Activated T-cell treated with anti-CD3 and anti-CD28 coated beads for 48 hours (primary cell): ENCODE measurements around the gene PRG3.

Experiments
- DNase-seq: peaks from one replicate; pipeline ENCODE4 v3.0.0-alpha.2; 2020; ENCODE audit warnings: low read depth

The PRG3 gene, protein sequence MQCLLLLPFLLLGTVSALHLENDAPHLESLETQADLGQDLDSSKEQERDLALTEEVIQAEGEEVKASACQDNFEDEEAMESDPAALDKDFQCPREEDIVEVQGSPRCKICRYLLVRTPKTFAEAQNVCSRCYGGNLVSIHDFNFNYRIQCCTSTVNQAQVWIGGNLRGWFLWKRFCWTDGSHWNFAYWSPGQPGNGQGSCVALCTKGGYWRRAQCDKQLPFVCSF

DNA sequence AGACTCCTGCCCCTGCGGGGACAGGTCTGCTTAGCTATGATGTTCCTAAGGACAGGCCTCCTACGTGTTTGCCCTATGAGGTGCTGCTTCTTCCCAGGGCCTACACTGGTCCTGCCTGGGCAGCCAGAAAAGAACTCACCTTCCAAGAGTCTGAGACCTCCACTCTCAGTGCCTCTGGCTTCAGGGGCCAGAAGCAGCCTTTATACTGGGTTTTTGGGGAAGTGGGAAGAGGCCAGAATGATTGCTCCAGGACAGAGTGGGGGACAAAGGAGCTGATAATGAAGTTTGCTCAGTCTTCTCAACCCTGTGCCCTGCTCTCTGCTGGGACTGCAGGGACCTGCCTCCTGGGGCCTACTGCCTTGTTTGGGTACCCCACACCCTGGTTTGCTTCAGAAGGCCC is at the start of gene PRG3:
Gene PRG3, minus strand, starts transcription at position 176 of the 400 bp plus-strand sequence. CDS start 442 bp downstream, outside the sequence.
- no peak for DNase-seq

DNA sequence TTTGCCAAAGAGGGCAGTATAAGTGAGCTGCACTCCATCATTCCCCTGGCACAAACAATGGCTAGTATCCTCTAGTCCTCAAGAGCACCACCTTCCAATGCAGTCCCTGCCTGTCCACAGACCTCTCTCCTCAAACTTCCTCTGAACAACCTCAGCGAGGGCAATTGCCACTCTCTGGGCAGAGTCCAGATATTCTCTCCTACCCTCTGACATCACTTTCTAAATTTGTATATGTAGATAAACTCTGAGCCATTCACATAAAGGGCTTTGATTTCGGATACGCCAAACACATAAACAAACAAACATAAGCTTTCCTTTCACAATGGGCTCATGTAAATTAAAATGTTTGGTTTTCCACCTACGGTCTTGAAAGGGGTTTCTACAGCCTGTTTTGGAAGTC is 49.0 kb upstream of the PRG3 start:
- DNase-seq: no peak

DNA sequence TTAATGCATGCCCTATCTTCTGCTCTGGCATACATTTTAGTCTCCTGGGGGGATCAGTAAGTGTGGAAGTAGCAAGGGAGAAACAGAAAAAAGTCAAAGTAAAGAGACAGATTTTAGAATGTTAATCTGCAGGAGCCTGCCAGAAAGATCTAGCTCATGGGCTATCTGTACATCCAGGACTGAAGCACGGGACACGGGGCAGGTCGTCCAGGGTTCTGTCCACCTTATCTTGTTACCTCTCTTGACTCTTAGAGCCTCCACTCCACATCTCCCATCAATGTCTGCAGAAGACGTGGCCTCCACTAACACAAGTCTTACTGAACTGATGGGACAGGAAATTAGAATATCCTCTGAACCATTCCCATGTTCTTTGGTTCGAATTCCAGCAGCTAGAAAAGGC is 47.7 kb upstream of the PRG3 start:
- DNase-seq: no peak

DNA sequence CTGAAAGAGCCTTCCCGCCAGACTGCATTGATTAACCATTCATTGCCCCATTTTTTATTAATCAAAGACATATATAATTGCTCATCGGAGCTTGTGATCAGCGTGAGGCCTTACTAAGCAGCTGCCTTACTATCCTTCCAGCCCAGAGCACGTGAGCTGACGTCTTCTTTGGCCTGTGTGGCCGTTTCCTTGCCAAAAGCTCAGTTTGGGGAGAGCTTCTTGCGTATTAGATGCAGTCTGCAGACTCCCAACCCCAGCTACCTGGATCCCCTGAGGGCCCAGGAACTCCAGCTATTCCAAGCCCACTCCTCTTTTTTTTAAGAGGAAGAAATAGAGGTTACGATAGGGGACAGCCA is 46.8 kb upstream of the PRG3 start:
- DNase-seq: no peak

DNA sequence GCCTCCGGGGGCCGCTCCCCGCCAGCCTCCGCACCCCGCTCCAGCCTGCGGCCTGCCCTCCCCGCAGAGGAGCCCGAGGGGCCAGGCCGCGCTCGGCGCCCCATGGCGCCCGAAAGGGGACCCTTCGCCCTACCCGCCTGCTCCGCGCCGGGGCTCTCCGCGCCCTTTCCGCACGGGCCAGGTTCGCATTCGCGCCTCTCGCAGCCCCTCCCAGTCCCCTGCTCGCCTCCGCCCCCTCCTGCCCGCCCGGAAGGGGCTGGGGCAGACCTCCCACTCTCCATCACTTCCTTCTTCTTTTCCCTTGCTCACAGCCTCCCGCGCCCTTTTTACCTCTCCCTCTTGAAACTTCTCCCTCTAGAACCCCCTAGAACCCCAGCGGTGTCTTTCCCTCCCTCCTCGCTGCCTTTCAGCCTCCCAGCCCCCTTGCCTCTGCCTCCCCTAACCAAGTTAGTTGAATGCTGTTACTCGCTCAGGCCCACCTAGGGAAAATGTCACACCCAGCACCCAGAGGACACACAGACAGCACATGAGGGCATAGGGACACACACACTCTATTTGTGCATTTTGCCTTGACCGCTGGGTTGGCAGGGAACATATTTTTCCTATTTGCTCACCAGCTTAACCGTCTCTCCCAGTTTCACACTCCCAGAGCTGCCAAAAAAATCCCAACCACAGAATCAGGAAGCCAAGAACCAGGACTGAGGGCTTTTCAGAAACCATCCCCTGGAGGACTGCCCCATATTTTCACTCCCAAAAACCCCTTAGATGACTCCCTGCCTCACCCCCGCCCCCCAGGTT is 46.2 kb upstream of the PRG3 start, which contains the start of gene SLC43A3:
Gene SLC43A3, minus strand, starts transcription at position 193 of the 798 bp plus-strand sequence. CDS start 949 bp downstream, outside the sequence.
- peak; percentile 84 for DNase-seq

DNA sequence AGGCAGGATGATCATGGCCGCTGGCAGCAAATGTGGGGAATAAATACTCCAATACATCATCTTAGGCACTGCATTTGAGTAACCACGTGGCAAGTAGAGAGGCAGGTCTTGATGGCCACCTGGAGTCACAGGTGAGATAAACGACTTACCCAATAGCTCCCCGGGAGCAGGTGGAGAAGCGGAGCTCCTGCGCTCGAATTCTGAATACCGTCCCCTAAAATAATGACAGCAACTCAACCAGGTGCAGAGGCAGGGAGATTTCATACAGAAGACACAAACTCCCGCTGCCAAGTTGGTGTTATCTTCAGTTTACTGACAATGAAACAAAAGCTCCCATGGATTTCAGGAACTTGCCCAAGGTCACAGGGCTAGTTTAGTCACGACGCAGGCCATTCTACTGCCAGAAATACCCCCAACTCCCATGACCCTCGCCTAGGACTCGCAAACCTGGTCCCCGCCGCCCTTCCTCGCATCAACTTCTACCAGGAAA is 45.5 kb upstream of the PRG3 start:
- DNase-seq: no peak

DNA sequence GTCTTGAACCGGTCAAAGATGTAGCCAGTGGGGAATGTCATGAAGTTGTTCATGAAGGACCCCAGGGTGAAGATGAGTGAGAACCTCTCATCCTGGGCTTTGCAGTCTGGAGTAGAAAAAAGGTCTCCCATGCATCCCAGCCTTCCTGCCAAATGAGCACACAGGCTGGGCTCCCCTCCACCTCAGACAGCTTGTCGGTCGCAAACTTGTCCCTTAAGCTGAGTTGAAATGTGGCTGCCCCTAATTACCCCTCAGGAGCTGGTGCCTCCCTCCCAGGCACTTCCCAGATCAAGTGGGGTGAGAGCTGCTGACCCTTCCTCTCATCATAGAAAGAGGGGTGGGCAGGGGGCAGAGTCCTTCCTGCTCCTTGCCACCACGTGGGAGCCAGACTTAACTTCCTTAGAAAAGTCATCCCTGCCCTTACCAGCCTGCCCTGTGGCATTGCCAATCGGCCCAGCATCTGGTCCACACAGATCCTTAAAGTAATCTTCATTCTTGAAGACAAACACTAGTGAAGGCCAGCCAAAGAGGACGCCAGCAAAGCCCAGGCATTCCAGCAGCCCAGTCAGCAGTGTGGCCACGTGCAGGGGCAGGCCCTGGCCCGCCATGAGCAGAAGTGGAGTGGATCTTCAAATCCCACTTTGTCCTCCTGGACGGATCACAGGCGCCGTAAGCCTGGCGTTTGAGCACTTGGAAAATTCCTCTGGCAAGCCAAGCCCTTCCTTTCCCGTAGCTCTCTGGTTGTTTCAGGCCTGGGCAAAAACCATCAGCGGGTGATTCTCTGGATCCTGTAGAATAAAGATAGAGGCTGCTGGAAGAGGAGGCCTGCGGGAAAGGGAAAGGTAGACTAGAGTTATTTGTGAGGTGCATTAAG is 44.9 kb upstream of the PRG3 start:
- DNase-seq: peak; percentile 16

DNA sequence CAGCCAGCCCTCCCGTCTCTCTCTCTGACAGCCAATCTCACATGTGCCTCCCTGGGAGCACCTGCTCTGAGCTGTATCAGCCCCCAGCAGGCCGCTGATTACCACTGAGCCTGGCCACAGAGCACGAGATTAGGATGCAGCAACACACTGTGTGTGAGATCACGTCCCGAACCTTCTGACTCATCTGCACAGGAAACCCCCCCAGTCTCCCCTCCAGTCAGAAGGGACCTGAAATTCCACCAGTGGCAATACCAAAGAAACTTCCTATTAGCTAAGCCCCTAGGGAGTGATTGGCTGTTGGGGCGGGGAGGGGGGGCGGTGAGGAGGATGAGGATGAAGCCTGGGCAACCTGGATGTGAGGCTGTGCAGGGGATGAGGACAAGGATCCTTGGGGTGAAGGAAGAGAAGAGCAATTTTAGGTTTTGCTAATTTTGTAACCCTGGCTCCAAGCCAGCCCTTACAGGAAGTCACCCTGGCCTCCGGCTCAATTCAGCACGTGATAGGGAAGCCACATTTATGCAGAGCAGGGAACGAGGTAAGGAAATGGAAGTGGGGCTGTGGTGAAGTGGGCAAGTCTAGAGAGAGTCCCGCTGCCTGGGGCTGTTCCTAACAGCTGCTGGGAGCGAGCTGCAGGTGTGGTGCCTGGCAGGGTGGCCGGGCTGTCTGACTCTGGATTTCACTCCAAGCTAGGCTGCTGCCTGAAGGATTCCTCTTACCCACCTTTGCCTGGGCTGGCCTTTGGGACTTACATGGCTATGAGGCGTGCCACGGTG is 44.0 kb upstream of the PRG3 start:
- DNase-seq: peak; percentile 84

DNA sequence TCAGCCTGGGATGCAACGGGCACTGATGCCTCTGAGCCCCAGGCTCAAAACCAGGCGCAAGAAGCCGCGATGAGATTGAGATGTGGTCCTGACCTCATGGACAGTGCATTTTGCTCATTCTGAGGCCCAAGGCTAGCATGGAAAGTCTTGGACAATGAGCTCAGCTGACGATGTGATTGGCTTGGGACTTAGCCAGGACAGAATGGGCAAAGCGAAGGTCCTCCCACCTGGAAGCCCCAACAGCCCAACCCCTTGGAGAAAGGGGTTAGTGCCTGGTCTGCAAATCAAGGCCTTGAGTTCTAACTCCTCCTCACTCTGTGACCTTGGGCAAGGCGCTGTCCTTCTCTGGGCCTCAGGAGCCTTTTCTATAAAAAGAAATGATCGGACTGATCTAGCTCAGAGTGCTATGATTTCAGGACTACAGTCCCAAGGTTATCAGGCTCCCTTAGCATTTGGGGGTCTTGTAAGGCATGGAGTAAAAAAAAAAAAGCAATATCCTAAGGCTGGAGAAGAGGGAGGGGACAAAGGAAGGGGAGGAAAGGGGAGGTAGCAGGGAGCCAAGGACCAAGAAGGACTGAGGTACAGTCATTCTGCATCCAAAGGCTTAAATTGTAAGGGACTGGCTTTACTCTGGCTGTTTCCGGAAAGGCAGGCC is 43.3 kb upstream of the PRG3 start:
- DNase-seq: no peak

DNA sequence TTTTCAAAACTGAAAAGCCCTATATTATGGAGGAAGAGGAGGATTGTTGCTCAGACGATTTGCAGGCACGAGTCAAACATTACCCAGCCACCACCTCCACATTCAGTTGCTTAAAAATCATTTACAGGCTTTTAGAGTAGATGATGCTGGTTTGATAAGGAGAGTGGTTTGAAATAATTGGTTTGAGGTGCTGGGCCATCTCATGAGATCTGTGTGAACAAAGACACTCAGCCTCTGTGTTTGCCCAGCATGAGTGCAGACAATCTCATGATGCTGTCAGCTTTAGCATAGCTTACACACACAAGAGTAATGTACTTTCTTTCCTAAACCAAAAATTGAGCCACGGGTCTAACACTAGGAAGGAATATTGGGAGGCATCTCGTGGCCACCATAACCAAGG is 41.7 kb upstream of the PRG3 start:
- DNase-seq: no peak

DNA sequence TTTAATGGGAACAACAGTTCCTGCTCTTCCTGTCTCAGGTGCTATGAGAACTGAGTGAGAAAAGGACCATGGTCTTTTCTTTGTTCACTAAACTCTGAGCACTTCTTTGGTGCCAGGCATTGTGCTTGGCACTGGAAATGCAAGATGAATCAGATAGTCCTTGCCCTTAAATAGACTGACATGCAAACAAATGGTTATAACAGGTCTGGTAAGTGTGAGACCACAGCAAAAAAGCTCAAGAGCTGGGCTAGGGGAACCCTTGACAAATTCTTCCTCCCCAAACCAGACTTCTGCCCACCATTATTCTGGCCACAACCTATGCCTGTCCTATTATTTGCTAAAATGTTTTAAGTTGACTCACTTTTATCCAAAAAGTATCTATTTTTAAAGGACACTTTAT is 40.9 kb upstream of the PRG3 start:
- DNase-seq: no peak

DNA sequence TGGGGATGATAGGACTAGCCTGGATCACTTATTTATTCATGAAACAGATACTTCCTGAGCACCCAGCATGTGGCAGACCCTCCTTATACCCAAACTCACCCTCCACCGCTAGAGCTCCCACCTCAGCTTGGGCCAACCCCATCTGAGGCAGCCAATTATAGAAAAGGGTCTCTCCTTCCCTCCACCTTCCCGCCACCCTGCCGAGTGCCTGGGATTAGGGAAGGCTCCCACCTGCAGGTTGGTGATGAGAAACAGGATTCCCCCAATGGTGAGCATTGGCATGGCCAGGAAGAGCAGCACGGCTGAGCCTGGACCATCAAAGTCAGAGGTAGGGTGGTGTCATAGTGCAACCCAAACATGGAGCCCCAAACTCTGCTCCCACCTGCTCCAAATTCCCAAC is 40.1 kb upstream of the PRG3 start:
- no peak for DNase-seq

DNA sequence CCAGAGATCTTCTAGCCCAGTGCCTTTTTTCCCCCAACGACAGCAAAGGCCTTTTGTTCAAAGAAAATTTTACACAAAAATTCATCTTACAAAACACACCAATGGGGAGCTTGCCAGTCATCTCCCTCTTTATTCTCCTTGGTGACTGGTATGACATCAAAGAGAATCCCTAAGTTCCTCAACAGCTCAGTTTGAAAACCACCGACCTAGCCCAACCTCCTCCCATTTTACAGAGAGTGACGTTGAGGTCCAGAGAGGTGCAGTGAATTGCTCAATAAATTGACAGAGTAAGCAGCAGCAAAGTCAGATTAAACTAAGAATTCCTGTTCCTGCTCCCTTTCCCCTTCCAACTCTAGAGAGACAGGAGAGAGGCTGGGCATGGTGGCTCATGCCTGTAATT is 38.2 kb upstream of the PRG3 start:
- no peak for DNase-seq

DNA sequence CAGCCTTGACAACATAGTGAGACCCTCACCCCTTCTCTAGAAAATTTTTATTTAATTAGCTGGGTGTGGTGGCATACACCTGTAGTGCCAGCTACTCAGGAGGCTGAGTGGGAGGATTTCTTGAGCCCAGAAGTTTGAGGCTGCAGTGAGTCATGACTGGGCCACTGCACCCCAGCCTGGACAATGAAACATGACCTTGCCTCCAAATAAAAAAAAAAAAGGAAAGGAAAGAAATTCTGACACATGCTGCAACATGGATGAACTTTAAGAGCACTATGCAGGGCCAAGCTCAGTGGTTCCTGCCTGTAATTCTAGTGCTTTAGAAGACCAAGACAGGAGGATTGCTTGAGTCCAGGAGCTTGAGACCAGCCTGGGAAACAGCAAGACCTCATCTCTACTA is 37.2 kb upstream of the PRG3 start:
- DNase-seq: no peak

DNA sequence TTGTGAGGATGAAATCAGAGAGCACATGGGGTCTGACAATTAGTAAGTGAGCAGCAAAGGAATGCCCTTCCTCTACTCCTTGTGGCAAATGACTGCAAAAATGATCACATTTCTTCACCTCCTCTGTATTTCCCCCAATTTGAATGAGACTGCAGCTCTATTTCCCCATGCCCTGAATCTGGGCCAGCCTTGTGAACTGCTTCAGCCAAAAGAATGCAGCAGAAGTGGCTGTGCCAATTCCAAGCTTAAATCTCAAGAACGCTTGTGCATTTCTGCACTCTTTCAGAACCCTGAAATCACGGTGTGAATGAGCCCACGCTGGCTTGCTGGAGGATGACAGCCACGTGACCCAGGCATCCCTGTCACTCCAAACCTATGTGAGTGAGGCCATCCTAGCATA is 36.1 kb upstream of the PRG3 start:
- DNase-seq: no peak

DNA sequence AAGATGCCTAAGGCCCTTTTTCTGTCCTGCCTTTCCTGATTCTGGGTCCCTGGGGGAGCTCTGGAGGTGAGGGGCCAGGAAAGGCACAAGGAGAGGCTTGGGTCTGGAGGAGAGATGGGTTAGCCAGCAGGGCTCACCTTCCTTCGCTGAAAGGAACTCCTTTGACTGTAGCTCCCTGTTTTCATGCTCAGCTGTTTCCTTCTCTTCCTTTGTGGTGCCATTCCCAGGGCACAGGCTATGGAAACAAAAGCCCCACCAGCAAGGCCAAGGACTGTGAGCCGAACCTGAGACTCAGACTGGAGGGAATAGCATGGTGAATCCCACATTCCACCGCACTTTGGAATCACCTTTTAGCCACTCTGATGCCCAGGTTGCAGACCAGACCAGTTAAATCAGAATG is 35.5 kb upstream of the PRG3 start:
- DNase-seq: no peak

DNA sequence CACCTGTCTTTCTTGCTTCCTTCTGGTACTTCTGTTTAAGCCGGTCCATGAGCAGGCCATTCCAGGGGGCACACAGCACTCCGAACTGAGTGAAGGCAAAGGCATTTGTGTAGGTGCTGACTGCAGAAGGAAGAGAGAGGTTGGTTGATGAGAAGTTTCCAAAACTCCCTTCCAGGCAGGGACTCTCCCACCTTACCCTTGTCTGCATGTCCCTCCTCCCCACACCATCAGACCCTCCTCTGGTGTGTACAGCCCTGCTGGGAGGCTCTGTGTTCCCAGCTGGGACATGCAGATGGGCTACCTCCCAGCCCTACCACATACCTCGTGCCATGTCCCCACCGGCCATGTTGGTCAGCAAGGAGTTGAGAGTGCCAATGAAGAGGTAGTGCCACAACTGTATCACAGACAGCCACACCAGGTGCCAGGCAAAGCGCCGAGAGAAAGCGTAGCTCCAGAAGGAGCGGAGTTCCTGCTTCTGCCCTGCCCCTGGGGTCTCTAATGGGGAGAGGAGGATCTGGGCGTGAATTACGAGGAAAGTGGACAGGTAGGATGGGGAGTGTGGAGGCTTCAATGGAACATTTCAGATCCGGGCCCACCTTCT is 33.8 kb upstream of the PRG3 start:
- no peak for DNase-seq

DNA sequence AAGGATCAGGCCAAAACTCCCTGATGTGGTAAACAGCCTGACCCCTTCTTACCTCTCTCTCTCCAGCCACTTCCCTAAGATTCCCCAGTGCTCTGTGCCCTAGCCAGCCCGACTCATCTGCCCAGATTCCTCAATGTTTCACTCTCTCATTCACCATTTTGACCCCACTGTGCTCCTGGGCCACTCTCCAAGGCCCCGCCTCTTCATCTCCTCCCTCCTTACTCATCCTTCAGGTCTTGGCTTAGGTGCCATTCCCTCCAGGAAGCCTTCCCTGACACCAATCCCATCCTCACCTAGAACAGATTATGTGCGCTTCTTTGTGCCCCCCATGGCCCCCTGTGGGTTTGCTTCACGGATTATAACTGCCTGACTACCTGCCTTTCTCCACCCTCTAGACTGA is 32.7 kb upstream of the PRG3 start:
- DNase-seq: no peak

DNA sequence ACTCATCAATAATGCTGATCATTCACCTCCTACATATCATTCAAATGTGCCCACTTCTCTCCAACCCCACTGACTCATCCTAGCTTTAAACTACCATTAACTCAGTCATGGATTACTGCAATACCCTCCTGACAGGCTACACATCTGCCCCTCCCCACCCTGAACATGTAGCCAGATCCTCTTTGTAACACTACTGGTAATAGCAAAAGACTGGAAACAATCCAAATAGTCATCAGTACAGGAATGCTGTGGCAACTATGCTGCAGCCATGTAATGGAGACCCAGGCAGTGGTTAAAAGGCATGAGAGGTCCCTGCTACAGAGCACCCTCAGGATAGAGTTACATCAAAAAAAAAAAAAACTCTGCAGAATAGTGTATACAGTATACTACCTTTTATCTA is 29.3 kb upstream of the PRG3 start:
- no peak for DNase-seq

DNA sequence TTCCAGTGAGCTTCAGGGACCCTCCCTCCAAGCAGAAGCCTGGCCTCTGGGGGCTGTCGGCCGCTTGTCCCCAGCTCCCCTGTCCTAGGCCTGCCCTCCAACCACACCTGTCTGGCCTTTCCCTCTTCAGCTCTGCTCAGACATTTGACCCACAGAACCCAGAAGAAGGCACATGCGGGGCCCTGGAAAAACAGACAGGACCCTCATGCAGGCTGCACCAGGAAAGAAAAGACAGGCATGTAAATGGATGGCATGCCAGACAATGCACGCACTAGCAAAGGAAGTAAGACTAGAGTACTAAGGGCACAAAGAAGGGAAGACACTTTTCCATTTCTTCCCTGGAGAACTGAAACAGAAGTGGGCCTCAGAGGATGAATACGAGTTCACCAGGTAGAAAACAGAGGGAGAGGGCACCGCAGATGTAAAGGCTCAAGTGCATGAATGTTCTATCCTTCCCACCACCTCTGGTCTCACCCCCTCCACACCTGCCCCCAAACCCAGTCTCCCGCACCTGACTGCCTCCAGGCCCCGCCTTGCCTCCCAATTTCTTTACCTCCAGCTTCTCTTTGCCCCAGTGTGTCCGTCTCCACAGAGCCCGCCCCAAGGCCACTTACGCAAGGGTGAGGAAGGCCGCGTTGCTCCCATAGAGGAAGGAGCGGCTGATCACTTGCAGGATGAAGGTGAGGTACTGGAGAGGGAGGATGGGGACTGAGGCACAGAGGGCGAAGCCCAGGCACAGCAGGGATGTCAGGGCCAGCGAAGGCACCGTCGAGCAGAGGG is 28.6 kb upstream of the PRG3 start:
- DNase-seq: no peak
